Astrocyte of the cerebellum (primary cell): ENCODE measurements around the gene ESYT1.

Experiments
- DNase-seq: peaks from one replicate; pipeline ENCODE4 v3.0.0-alpha.2; 2011; ENCODE audit warnings: low read depth
- H3K4me3 ChIP-seq: 2 replicates; pipeline ENCODE4 v1.5.1; 2011; ENCODE audit warnings: mild to moderate bottlenecking, low read depth, low read length, moderate library complexity
- in situ Hi-C: cut with HindIII; loops from 2 replicates; pipeline ENCODE4 v1.10.0; 2017; ENCODE audit warnings: low sequenced_read_pairs
- TF ChIP-seq, protein P1 (sequence below): IDR thresholded peaks from 2 replicates; pipeline ENCODE4 v1.5.1; 2012; ENCODE audit warnings: low read length, low read depth, moderate library complexity, mild to moderate bottlenecking; ENCODE audit errors: missing control alignments

The ESYT1 gene

DNA sequence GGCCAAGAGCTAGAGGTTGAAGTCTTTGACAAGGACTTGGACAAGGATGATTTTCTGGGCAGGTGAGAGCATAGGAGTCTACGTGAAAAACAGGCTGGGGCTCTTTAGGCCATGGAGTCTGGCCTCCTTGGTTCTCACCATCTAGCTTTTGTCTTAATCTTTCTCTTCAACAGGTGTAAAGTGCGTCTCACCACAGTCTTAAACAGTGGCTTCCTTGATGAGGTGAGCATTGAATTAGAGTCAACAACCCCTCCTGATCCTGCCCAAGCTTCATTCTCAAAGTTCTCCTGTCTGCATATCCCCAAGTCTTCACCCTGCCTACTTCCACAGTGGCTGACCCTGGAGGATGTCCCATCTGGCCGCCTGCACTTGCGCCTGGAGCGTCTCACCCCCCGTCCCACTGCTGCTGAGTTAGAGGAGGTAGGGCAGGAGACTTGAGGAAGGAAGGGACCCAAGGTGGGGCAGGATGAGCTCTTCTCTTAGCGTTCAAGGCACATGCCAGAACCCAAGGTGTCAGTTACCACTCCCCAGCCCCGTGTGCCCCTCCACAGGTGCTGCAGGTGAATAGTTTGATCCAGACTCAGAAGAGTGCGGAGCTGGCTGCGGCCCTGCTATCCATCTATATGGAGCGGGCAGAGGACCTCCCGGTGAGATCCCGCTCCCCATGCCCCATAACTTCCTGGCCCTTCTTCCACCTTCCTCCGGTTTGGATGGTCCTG is 9.9 kb downstream of the ESYT1 start:
- no peak overlapping the region for H3K4me3 ChIP-seq
- in situ Hi-C loops: no loop called here
- TF ChIP-seq, protein P1, sequence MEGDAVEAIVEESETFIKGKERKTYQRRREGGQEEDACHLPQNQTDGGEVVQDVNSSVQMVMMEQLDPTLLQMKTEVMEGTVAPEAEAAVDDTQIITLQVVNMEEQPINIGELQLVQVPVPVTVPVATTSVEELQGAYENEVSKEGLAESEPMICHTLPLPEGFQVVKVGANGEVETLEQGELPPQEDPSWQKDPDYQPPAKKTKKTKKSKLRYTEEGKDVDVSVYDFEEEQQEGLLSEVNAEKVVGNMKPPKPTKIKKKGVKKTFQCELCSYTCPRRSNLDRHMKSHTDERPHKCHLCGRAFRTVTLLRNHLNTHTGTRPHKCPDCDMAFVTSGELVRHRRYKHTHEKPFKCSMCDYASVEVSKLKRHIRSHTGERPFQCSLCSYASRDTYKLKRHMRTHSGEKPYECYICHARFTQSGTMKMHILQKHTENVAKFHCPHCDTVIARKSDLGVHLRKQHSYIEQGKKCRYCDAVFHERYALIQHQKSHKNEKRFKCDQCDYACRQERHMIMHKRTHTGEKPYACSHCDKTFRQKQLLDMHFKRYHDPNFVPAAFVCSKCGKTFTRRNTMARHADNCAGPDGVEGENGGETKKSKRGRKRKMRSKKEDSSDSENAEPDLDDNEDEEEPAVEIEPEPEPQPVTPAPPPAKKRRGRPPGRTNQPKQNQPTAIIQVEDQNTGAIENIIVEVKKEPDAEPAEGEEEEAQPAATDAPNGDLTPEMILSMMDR: no peak
- DNase-seq: no peak

DNA sequence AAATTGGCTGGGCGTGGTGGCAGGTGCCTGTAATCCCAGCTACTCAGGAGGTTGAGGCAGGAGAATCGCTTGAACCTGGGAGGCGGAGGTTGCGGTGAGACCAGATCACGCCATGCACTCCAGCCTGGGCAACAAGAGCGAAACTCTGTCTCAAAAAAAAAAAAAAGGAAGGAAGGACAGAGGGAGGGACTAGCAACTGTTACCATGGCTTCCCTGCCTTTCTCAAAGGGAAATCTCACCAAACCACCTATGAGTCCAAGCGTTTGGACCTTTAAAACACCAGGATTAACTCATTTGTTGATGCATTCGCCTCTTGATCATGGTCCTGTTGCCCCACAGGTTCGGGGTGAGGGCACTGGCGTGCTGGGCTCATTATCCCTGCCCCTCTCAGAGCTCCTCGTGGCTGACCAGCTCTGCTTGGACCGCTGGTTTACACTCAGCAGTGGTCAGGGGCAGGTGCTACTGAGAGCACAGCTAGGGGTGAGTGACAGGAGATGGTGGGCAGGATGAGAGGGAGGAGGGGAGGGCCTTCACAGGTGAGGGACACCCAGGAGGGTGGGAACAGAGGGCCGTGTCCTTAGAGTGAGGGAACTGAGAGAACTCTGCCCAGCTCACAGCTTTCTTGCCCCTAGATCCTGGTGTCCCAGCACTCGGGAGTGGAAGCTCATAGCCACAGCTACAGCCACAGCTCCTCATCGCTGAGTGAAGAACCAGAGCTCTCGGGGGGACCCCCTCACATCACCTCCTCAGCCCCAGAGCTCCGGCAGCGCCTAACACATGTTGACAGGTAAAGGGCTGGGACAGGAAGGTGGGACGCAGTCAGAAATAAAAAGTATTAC is 14.1 kb downstream of the ESYT1 start:
- TF ChIP-seq, protein P1: no peak
- DNase-seq: no peak
- no peak overlapping the region for H3K4me3 ChIP-seq
- in situ Hi-C loops: no loop called here

DNA sequence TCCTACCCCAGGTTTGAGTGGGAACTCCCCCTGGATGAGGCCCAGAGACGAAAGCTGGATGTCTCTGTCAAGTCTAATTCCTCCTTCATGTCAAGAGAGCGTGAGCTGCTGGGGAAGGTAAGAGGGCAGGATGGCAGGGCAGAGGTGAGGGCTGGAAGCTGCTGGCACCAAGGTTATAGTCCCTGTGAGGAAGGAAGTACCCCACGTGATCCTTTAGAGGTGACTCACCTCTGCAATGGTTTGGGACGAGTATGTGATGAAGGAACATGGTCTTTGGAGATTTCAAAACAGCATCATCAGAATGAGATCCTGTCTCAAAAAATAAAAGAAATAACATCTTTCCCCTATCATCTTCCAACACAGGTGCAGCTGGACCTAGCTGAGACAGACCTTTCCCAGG is 15.2 kb downstream of the ESYT1 start:
- DNase-seq: no peak
- TF ChIP-seq, protein P1: no peak
- in situ Hi-C loops: no loop called here
- H3K4me3 ChIP-seq: no peak overlapping the region

DNA sequence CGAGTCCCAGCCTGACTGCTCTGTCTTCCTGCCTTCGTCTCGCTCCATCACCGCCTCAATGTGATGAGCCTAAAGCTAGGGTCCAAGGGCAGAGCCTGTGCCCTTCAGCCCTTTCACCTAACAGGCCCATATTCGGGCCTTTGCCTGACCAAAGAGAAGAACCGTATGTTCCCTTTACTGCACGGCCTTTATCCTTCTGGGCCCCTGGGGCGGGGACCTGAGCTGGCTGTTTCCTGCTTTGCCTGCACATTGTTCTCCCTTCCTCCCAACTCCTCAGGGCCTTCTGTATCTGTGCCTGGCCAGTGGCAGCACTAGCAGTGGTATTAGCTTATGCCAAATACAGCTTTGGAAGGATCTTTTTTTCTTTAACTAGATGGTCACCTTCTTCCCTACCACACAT is 15.8 kb downstream of the ESYT1 start:
- in situ Hi-C loops: no loop called here
- TF ChIP-seq, protein P1: no peak
- H3K4me3 ChIP-seq: no peak overlapping the region
- no peak for DNase-seq

DNA sequence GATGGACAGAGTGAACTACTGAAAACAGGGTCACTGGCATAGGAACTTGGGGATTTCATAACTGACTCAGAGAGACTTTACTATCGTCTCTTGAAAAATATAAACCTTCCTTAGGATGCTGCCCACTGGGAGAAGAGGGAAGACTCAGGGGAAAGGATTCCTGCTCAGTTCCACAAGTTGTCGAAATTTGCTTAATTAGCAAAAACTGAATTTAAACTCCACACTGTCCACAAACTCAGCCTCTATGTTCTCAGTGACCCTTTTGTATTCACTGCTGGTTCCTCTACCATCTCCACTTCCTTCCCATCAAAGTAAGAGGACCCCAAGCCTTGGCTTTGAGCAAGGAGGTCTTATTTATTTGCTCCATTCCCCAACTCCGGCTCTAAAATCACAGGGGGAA is 17.1 kb downstream of the ESYT1 start:
- no peak for DNase-seq
- TF ChIP-seq, protein P1: no peak
- H3K4me3 ChIP-seq: no peak overlapping the region
- in situ Hi-C loops: no loop called here

DNA sequence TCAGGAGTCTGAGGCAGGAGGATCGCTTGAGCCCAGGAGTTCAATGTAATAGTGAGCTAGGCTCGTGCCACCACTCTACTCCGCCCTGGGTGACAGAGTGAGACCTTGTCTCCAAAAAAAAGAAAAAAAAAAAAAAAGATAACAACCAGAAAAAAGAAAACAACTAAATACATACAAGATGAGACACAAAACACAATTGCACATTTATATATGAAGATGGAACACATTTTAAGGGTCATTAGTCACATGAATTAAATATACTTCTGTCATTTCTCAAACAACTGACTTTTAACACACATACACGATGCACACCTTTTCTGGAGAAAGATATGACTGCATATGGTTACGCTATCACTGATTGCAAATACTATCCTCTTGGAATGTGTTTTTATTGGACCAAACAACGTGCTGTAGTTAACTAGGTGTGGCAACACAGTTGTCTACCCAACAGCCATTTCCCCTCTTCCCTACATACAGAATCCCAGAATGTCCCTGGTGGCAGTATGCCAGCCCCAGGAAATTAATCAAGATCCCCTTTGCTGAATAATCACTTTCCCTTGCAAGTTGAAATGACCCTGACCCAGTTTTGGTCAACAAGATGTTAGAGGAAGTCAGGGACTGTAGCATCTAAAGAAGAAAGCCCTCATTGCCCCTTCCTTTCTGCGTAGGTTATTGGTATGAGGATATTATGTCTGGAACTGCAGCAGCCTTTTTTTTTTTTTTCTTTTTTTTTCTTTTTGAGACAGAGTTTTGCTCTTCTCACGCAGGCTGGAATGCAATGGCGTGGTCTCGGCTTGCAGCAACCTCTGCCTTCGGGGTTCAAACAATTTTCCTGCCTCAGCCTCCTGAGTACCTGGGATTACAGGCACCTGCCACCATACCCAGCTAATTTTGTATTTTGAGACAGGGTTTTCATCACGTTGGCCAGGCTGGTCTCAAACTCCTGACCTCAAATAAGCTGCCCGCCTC is 18.7 kb downstream of the ESYT1 start:
- H3K4me3 ChIP-seq: no peak overlapping the region
- TF ChIP-seq, protein P1: no peak
- no peak for DNase-seq
- in situ Hi-C loops: no loop called here
